Retinal pigment epithelial cell (primary cell): ENCODE measurements around the gene TBC1D8.

Experiments
- DNase-seq: peaks from one replicate; pipeline ENCODE4 v3.0.0-alpha.2; 2010; ENCODE audit warnings: low read depth
- H3K4me3 ChIP-seq: 2 replicates; pipeline ENCODE4 v1.5.1; 2011; ENCODE audit warnings: mild to moderate bottlenecking, low read length, control low read depth, moderate library complexity
- TF ChIP-seq, protein P1 (sequence below): conservative IDR thresholded peaks from 2 replicates; pipeline ENCODE4 v1.5.1; 2011; ENCODE audit warnings: low read depth, low read length, control low read depth, inconsistent platforms

TBC1D8 gene

DNA sequence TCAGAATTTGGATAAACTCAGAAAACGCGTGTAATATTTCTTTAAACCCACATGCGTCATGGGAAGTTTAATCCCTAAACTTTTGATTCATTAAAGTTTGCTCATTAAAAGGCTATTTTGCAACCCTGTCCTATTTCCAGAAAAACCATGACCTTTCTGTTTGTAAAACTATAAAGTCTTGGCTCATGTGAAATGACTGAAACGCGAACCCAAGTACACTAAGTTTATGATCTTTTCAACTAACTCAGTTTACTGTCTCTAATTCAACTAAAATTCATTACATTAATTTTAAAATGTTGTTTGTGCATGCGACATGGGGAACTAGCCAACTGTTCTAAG lies 153.0 kb downstream of the TBC1D8 start:
- H3K4me3 ChIP-seq: no peak overlapping the region
- peak; percentile 40 for DNase-seq
- TF ChIP-seq, protein P1, sequence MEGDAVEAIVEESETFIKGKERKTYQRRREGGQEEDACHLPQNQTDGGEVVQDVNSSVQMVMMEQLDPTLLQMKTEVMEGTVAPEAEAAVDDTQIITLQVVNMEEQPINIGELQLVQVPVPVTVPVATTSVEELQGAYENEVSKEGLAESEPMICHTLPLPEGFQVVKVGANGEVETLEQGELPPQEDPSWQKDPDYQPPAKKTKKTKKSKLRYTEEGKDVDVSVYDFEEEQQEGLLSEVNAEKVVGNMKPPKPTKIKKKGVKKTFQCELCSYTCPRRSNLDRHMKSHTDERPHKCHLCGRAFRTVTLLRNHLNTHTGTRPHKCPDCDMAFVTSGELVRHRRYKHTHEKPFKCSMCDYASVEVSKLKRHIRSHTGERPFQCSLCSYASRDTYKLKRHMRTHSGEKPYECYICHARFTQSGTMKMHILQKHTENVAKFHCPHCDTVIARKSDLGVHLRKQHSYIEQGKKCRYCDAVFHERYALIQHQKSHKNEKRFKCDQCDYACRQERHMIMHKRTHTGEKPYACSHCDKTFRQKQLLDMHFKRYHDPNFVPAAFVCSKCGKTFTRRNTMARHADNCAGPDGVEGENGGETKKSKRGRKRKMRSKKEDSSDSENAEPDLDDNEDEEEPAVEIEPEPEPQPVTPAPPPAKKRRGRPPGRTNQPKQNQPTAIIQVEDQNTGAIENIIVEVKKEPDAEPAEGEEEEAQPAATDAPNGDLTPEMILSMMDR: no peak

DNA sequence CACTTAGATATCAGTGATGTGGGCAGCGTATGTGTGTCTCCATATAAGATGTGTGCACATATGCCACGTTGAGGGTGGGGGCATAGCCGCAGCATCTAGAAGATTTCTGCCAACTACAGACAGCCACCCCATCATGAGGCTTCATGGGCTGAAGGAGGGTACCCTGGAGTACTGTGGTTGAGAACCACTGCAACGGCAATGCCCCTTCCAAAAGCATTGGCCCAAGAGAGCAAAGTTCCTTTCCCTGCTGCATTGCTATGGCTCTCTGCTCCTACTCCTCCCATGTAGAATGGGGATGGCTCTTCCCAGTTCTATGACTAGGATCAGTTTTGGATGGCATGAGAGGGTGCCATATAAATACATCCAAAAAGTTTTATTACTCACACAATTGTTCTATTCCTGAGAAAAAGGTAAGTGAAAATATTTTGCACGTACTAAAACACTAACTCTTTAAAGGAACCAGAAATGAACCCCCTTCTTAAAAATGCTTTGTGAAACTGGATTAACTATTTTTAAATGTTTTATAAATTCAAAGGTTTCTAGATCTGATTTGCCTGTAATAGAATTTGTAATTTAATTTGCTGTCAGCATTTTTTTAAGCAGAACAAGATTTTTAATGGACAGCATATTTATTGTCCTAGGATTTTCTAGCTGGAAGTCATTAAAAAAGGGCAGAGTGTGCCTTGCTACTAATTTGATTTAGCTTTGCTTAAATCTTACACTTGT lies 153.5 kb downstream of the TBC1D8 start:
- no peak for DNase-seq
- TF ChIP-seq, protein P1: no peak
- H3K4me3 ChIP-seq: no peak overlapping the region

DNA sequence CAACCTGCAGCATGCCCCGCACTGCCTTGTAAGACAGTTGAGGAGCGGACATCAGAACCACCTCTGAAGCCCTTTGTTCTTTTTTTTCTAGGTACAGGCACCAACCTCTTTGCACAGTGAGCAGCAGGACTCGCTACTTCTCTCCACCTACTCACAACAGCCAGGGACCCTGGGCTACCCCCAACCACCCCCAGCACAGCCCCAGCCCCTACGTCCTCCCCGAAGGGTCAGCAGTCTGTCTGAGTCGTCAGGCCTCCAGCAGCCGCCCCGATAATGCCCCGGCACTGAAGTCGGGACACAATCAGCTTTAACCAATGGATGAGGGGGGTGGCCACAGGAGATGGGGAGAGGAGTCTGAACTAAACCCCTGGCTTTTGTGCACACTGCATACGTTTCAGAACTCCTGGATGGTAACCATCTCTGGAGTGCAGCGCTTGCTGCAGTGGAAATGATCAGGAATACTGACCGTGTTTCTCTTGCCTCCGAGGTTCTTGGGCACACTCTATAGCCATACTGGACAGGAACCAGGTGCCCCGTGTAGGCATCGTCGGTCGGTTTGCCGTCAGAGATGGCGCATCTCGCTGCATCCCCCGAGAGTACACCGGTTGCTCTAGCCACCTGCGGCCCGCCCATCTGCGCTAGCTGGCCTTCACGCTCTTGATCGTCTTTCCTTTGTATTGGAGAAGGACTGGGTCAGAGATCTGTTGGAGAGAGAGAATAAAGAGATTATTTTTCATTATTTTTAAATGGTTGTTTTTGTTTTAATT lies 155.7 kb downstream of the TBC1D8 start:
- TF ChIP-seq, protein P1: no peak
- no peak for DNase-seq
- no peak overlapping the region for H3K4me3 ChIP-seq

DNA sequence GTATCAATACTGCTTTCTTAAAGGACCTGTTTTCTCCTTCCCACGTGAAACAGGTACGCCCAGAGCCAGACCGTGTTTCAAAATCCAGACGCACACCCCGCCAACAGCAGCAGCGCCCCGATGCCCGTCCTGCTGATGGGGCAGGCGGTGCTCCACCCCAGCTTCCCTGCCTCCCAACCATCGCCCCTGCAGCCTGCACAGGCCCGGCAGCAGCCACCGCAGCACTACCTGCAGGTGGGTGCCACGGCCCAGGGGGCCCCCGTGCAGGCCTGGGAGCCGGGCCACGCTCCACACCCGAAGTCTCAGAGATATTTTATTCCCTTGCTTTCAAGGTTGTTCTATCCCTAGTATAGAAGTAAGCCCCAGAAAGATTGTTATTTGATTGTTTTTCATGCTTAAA lies 157.9 kb downstream of the TBC1D8 start:
- H3K4me3 ChIP-seq: no peak overlapping the region
- TF ChIP-seq, protein P1: no peak
- DNase-seq: no peak

DNA sequence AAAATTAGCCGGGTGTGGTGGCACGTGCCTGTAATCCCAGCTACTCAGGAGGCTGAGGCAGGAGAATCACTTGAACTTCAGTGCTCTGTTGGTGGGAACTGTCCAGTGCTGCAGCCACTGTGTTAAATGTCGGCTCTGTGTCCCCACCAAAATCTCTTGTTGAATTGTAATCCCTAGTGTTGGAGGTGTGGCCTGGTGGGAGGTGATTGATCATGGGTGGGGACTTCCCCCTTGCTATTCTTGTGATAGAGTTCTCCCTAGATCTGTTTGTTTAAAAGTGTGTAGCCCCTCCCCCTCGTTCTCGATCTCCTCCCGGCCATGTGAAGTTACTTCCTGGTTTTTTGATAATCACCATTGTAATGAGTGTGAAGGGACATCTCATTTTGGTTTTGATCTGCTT lies 158.9 kb downstream of the TBC1D8 start:
- TF ChIP-seq, protein P1: no peak
- H3K4me3 ChIP-seq: no peak overlapping the region
- DNase-seq: no peak

DNA sequence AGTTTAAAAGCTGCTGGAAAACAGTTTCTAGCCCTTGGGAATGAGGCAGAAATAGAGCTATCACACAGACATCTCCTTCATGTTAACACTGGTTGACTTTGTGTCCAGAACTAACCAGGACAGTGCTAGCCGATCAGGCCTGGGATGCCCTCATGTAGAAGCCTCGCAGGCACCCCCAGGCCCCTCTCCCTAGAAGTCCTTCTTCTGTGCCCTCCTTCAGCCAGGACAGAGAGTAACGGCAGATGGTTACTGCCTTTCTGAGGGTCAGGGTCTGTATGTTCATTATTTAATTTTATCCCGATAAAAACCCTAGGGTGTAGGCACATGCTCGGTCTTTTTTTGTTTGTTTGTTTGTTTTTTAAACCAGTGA lies 159.8 kb downstream of the TBC1D8 start:
- TF ChIP-seq, protein P1: no peak
- DNase-seq: no peak
- H3K4me3 ChIP-seq: no peak overlapping the region
